ENCODE measurements around the gene ZNF423.

ZNF423 gene

GRCh38 chr16:49639739-49640431, 216.0 kb downstream of the ZNF423 start:
- DNase-seq (ENCODE audit: extremely low read depth, insufficient read length) = no peak
- H3K4me3 ChIP-seq (replicated peaks; ENCODE audit: low read depth, low read length) = no peak overlapping the region
- no peak for TF ChIP-seq CTCF (IDR thresholded peaks at IDR 0.05; ENCODE audit: insufficient read depth, low read length, poor library complexity, severe bottlenecking)

GRCh38 chr16:49638673-49639610, 217.0 kb downstream of the ZNF423 start:
- H3K36me3 ChIP-seq (ENCODE audit: control insufficient read depth, insufficient read depth, low read length) = no peaks in the 10 kb centered on the region
- no peak for TF ChIP-seq CTCF (IDR thresholded peaks at IDR 0.05; ENCODE audit: insufficient read depth, low read length, poor library complexity, severe bottlenecking)
- no peak overlapping the region for H3K4me3 ChIP-seq (replicated peaks; ENCODE audit: low read depth, low read length)
- DNase-seq (ENCODE audit: extremely low read depth, insufficient read length) = no peak
- no peaks in the 10 kb centered on the region for H3K27me3 ChIP-seq (replicated peaks; ENCODE audit: control insufficient read depth, insufficient read depth, low read length)

More at GRCh38 chr16:49639739-49640431, 216.0 kb downstream of the ZNF423 start:
- H3K27me3 ChIP-seq (replicated peaks; ENCODE audit: control insufficient read depth, insufficient read depth, low read length) = no peaks in the 10 kb centered on the region
- no peaks in the 10 kb centered on the region for H3K36me3 ChIP-seq (ENCODE audit: control insufficient read depth, insufficient read depth, low read length)

GRCh38 chr16:49637933-49638672, 217.8 kb downstream of the ZNF423 start:
- no peak for DNase-seq (ENCODE audit: extremely low read depth, insufficient read length)
- no peak for TF ChIP-seq CTCF (IDR thresholded peaks at IDR 0.05; ENCODE audit: insufficient read depth, low read length, poor library complexity, severe bottlenecking)
- no peaks in the 10 kb centered on the region for H3K36me3 ChIP-seq (ENCODE audit: control insufficient read depth, insufficient read depth, low read length)
- H3K4me3 ChIP-seq (replicated peaks; ENCODE audit: low read depth, low read length) = no peak overlapping the region
- H3K27me3 ChIP-seq (replicated peaks; ENCODE audit: control insufficient read depth, insufficient read depth, low read length) = no peaks in the 10 kb centered on the region

GRCh38 chr16:49637511-49637910, 218.4 kb downstream of the ZNF423 start:
- Histone ChIP-seq H3K27me3 (replicated peaks; ENCODE audit: control insufficient read depth, insufficient read depth, low read length) (no peaks in the 10 kb centered on the region), H3K4me3 (replicated peaks; ENCODE audit: low read depth, low read length) (no peak overlapping the region), H3K36me3 (ENCODE audit: control insufficient read depth, insufficient read depth, low read length) (no peaks in the 10 kb centered on the region)
- no peak for TF ChIP-seq CTCF (IDR thresholded peaks at IDR 0.05; ENCODE audit: insufficient read depth, low read length, poor library complexity, severe bottlenecking)
- DNase-seq (ENCODE audit: extremely low read depth, insufficient read length) = no peak

- no peak overlapping the region for H3K4me3 ChIP-seq (replicated peaks; ENCODE audit: low read depth, low read length)
- no peaks in the 10 kb centered on the region for H3K27me3 ChIP-seq (replicated peaks; ENCODE audit: control insufficient read depth, insufficient read depth, low read length)
- TF ChIP-seq CTCF (IDR thresholded peaks at IDR 0.05; ENCODE audit: insufficient read depth, low read length, poor library complexity, severe bottlenecking) = no peak
- H3K36me3 ChIP-seq (ENCODE audit: control insufficient read depth, insufficient read depth, low read length) = no peaks in the 10 kb centered on the region
- no peak for DNase-seq (ENCODE audit: extremely low read depth, insufficient read length)
These were observed 219.3 kb downstream of the ZNF423 start for GRCh38 chr16:49636608-49637007.
